GM21786 (cell line): ENCODE measurements around the gene WDR82.
A peak's percentile ranks its signal among the peaks of the same experiment; 100 is the strongest.

Experiments
- ATAC-seq: cut with Tn5 transposase; IDR thresholded peaks from one replicate; pipeline ENCODE4 v1.9.1; 2021; ENCODE audit not compliant: unreplicated experiment

The WDR82 gene

GRCh38 chr3:52257911-52258310 is 20.5 kb downstream of the WDR82 start:
- ATAC-seq = no peak

DNA sequence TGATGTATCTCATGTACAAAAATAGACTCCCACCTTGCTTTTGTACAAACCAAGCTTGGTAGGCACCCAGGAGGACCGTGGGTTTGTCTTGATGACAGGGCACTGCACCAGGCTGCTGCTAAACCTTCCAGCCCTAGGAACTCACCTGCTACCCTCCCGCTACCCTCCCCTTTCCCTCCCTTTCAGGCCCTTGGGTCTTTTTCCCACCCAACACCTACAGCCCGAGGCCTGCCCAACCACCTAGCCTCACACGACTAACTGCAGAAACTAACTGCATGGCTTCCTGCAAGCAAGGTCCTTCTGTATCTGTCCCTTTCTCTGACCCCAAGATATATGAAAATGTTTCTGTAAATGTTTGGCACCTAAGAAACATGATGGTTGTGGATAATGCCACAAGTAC is 21.8 kb downstream of the WDR82 start:
- no peak for ATAC-seq

DNA sequence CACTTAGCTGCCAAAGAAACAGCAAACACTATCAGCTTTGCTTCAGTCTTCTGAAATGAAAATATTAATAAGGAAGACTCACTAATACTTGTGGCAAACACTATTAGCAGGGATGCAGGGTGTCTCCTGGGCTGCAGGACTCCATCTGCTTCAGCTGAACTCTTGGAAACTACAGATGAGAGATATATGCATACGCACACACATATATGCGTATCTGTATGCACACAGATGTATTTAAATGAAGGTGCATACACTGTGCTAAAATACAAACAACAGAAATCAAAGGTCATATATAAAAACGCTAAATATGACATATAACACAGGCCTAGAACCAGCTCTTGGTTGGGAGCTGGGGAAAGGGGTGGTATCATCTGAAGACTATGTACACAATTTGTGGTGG is 22.3 kb downstream of the WDR82 start:
- ATAC-seq = no peak

DNA sequence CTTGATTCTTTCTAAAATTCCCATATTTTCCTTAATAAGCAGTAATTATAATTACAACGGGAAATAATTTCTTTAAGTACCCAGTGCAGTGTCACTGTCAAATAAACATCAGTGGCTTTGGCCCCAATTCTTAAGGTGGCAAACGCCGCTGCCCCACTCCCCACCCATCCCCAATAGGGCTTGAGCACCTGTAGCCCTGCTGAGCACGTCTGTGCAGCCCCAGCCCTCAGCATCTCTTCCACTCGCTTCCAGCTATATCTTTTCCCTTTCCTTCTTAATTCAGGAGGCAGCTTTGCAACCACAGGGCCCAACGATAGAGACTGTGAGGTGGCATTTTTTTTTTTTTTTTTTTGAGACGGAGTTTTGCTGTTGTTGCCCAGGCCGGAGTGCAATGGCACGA is 23.8 kb downstream of the WDR82 start:
- ATAC-seq = no peak

- peak; percentile 95 for ATAC-seq
These were observed 24.8 kb downstream of the WDR82 start for GRCh38 chr3:52253314-52254304.

DNA sequence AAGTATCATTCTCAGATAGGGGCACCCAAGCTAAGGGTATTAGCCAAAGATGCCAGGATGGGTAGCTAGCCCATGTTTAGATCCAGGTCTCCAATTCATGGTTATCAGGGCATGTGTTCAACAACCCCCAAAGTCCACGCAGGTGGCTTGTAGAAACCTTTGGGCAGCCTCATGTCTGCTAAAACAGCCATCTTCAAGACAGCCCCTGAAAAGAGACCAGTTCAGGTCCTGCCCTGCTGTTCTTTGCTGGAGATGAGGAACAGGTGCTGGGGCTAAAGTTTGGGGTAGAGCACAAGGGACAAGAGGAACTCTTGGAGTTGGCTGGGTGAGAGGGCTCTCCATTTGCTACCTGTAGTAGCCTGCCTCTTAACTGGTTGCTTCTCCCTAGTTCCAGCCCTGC is 28.3 kb downstream of the WDR82 start:
- ATAC-seq = no peak

- ATAC-seq = no peak
These were observed 28.8 kb downstream of the WDR82 start for GRCh38 chr3:52249683-52250082.

GRCh38 chr3:52248816-52249547 is 29.5 kb downstream of the WDR82 start:
- no peak for ATAC-seq

DNA sequence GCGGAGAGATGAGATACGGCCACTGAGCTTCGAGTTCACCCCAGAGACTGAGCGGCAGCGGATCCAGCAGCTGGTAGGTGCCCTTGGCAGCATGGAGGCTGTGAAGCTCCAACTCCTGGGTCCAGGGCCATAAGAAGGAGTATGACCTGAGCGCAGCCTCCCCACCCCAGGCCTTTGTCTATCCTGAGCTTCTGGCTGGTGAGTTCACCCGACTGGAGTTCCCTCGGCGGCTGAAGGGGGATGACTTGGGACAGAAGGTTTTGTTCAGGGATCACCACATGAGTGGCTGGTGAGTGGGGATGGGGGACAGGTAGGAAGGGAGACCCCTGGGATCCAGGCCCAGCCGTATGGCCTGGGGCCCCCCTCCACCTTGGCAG is 30.3 kb downstream of the WDR82 start:
- ATAC-seq = no peak

DNA sequence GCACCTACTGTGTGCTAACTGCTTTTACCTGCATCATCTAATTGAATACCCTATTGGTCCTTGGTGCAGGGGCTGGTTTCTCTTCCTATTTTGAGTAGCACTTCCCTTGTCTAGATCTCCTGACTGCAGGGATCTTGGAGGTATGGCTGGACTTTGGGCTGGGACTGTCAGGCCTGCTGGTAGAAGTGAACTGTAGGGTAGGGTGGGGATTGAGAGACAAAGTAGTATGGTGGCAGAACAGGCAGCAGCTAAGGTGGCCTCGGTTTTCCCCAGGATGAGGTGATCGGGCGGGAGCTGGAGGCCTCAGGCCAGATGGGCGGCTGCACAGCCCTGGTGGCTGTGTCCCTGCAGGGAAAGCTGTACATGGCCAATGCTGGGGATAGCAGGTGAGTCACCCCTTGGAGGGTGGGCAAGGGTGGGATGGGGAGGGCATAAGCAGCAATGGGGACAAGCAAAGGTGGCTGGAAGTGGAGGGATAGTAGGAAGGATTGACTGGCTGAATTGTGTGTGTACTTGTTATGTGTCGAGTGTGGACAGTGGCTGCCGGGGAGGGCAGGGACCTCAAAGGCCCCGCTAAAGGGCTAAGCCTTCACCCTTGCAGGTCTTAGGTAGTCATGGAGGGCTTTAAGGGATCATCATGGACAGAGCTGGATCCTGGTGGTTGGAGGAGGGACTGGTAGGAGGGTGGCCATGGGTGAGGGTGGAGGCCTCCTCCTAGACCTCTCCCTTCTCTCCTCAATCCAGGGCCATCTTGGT is 30.9 kb downstream of the WDR82 start:
- no peak for ATAC-seq

DNA sequence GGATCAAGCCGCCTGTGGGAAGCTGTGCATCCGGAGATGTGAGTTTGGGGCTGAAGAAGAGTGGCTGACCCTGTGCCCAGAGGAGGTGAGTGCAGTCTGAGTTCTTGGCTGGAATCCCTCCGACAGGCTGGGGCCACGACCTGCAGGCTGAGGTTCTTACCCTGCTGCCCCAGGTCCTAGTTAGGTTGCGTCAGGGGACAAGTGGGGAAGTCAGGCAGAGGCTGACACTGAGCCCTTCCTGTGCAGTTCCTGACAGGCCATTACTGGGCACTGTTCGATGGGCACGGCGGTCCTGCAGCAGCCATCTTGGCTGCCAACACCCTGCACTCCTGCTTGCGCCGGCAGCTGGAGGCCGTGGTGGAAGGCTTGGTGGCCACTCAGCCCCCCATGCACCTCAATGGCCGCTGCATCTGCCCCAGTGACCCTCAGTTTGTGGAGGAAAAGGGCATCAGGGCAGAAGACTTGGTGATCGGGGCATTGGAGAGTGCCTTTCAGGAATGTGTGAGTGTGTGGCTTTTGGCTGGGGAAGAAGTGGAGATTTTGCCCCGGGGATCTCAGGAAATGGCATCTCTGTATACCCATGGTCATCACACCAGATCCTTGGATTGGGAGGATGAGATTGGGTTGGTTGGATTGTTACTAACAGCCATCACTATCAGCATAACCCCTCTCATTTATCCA is 31.6 kb downstream of the WDR82 start:
- ATAC-seq = no peak

DNA sequence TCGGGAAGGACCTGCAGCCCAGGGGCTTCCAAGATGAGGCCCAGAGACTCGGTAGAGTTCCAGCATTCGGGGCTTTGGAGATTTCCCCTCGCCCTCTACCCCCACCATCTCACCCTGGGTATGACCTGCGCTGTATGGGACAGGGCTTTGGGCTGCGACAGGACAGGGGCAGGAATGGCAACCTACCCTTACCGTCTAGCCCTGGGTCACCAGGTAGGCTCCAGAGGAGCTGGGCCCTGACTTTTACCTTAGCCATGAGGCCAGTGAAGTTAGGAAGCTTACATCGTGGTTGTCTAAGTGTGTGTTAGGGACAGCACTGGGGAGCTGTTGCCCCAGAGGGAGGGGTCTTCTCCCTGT is 32.2 kb downstream of the WDR82 start:
- no peak for ATAC-seq

GRCh38 chr3:52245322-52246263 is 32.9 kb downstream of the WDR82 start, which contains the start of gene PPM1M:
Gene PPM1M, plus strand, starts transcription at chr3:52245759. Its CDS starts 66 bp downstream, at chr3:52245825.
- ATAC-seq = no peak

DNA sequence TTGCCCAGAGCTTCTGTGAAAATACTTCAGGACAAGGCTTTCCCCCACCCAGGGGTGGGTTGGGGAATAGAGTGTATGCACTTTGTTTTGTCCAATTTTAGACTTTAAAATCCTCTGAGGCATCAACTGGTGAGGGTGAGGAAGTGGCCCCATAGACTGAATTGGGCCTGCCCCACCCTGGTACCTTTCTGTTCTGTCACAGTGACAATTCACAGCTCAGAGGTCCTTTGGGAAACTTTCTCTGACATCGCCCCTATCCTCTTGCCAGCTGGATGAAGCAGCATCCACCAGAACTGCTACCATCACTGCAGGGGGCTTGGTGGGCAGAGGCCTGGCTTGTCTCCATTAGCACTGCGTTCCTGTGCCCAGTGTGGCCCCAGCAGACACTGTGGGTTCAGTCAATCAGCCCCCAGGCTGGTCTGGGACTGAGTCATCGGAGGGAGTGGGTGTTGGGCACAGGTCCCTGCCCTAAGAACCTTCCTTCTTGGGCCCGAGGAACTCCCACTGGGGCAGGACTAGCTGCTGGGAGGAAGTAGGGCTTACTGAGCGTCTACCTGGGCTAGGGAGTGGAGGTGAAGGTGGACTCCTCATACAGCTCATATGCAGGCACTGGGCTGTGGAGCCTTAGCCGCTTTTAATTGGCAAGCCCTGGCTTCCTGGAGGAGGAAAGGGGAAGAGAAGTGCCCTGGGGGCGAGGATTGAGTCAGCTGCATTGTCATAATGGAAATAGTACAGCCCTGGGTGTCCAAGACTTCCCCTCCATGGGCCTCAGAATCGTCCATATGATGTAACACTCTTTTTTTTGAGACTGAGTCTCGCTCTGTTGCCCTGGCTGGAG is 34.4 kb downstream of the WDR82 start:
- ATAC-seq = peak; percentile 47

DNA sequence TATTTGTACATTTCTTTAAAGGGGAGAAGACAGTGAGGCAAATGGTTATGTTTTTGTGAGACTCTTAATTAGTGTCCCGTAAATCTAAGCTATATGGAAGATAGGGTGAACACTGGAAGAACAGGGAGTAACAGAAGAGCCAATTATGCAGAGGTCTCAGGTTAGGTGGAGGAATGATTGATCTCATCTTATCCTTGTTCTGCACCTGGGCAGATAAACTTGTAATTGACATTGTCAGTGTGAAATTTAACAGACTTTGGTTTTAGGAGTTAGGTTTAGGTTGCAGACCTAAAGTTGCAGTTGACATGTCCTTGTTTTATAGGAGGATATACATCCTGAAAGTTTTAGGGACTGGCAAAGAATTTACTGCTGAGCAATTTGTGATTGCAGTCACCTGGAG is 36.4 kb downstream of the WDR82 start:
- ATAC-seq = no peak

DNA sequence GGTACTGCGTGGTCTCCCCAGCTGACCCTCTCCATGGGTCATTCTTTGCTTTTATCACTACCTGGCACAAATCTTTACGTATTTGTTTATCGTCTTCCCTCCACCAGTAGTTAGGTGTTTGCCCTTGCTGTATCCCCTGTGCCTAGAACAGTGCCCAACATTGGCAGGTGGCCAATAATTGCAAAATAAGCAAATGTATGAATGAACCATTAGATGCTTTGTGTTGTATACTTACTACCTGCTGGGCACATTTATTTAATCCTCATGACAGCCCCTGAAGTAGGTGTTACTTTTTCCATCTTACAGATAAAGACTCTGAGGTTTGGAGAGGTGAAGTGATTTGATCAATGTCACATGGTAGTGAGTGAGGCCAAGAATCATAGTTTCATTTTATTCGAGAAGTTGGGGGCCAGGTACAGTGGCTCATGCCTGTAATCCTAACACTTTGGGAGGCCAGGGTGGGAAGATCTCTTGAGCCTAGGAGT is 37.5 kb downstream of the WDR82 start:
- ATAC-seq = no peak

- ATAC-seq = no peak
These were observed 38.2 kb downstream of the WDR82 start for GRCh38 chr3:52240059-52240885.
